ENCODE data around the gene SLC35G2.

Gene SLC35G2

GRCh38 chr3:136818769-136819391, at the start of gene SLC35G2:
Gene SLC35G2, plus strand, starts transcription at chr3:136819126. Its CDS starts 35,335 bp downstream, at chr3:136854461.
- peak within 1 kb of the TSS; percentile 75 for H3K4me3 ChIP-seq (ENCODE audit: low read depth, low read length)
- TF ChIP-seq MAX (IDR thresholded peaks at IDR 0.05; ENCODE audit: low read depth, low read length) (peak; percentile 48), POLR2A (IDR thresholded peaks at IDR 0.05; ENCODE audit: extremely low read depth, insufficient read length) (peak; percentile 56), CTCF (IDR thresholded peaks at IDR 0.05; ENCODE audit: low read depth, low read length) (no peak), MYC (IDR thresholded peaks at IDR 0.05; ENCODE audit: low read depth, low read length) (no peak; the same call in 1 of the 2 replicates)
- DNase-seq (ENCODE audit: low read depth) = peak; percentile 86

- TF ChIP-seq CTCF (IDR thresholded peaks at IDR 0.05; ENCODE audit: low read depth, low read length) (no peak), MYC (IDR thresholded peaks at IDR 0.05; ENCODE audit: low read depth, low read length) (no peak), MAX (IDR thresholded peaks at IDR 0.05; ENCODE audit: low read depth, low read length) (no peak), POLR2A (IDR thresholded peaks at IDR 0.05; ENCODE audit: extremely low read depth, insufficient read length) (no peak)
- H3K4me3 ChIP-seq (ENCODE audit: low read depth, low read length) = no peak overlapping the region
- DNase-seq (ENCODE audit: low read depth) = no peak
Measured at GRCh38 chr3:136772709-136773108, 46.2 kb upstream of the SLC35G2 start.

GRCh38 chr3:136778865-136779264, 40.1 kb upstream of the SLC35G2 start:
- TF ChIP-seq POLR2A (IDR thresholded peaks at IDR 0.05; ENCODE audit: extremely low read depth, insufficient read length) = no peak
- no peak for TF ChIP-seq MYC (IDR thresholded peaks at IDR 0.05; ENCODE audit: low read depth, low read length)
- no peak for TF ChIP-seq MAX (IDR thresholded peaks at IDR 0.05; ENCODE audit: low read depth, low read length)
- TF ChIP-seq CTCF (IDR thresholded peaks at IDR 0.05; ENCODE audit: low read depth, low read length) = no peak
- DNase-seq (ENCODE audit: low read depth) = no peak
- no peak overlapping the region for H3K4me3 ChIP-seq (ENCODE audit: low read depth, low read length)

GRCh38 chr3:136780741-136781140, 38.2 kb upstream of the SLC35G2 start:
- no peak for DNase-seq (ENCODE audit: low read depth)
- no peak overlapping the region for H3K4me3 ChIP-seq (ENCODE audit: low read depth, low read length)
- TF ChIP-seq MYC (IDR thresholded peaks at IDR 0.05; ENCODE audit: low read depth, low read length) (no peak), CTCF (IDR thresholded peaks at IDR 0.05; ENCODE audit: low read depth, low read length) (no peak), POLR2A (IDR thresholded peaks at IDR 0.05; ENCODE audit: extremely low read depth, insufficient read length) (no peak), MAX (IDR thresholded peaks at IDR 0.05; ENCODE audit: low read depth, low read length) (no peak)

GRCh38 chr3:136783708-136784191, 35.2 kb upstream of the SLC35G2 start:
- no peak for TF ChIP-seq MYC (IDR thresholded peaks at IDR 0.05; ENCODE audit: low read depth, low read length)
- TF ChIP-seq MAX (IDR thresholded peaks at IDR 0.05; ENCODE audit: low read depth, low read length) = no peak
- TF ChIP-seq CTCF (IDR thresholded peaks at IDR 0.05; ENCODE audit: low read depth, low read length) = no peak
- no peak for TF ChIP-seq POLR2A (IDR thresholded peaks at IDR 0.05; ENCODE audit: extremely low read depth, insufficient read length)
- DNase-seq (ENCODE audit: low read depth) = no peak
- H3K4me3 ChIP-seq (ENCODE audit: low read depth, low read length) = no peak overlapping the region
